Mesothelial cell of epicardium (in vitro differentiated cells): ENCODE data around the gene SERGEF. TPM values are rescaled to one million over a fixed set of nuclear protein-coding genes. Genes with fewer than 3 reads are reported as not detected.

ENCODE experiments used
- DNase-seq, 2 experiments: peaks; one replicate each; pipeline ENCODE4 v3.0.0; 2021; ENCODE audit warnings: low spot score in 2 of 2; ENCODE audit not compliant: unreplicated experiment in 2 of 2
- H3K27ac Mint-ChIP-seq: 2 replicates; pipeline ENCODE4 v1.8.0; 2021; ENCODE audit warnings: mixed read lengths
- H3K27me3 Mint-ChIP-seq: 2 replicates; pipeline ENCODE4 v1.8.0; 2021; ENCODE audit warnings: low read depth, mixed read lengths
- H3K36me3 Mint-ChIP-seq: 2 replicates; pipeline ENCODE4 v1.8.0; 2021; ENCODE audit warnings: mixed read lengths
- H3K4me1 Mint-ChIP-seq: 2 replicates; pipeline ENCODE4 v1.8.0; 2021; ENCODE audit warnings: mixed read lengths
- H3K4me3 Mint-ChIP-seq: 2 replicates; pipeline ENCODE4 v1.8.0; 2021; ENCODE audit warnings: mild to moderate bottlenecking, moderate library complexity, mixed read lengths
- H3K9me3 Mint-ChIP-seq: 2 replicates; pipeline ENCODE4 v1.8.0; 2021; ENCODE audit warnings: mixed read lengths
- CTCF ChIP-seq: fragments of 200-600 bp; sonication (generic); IDR thresholded peaks from one replicate; pipeline ENCODE4 v1.5.0; 2021; ENCODE audit warnings: antibody characterized with exemption; ENCODE audit not compliant: unreplicated experiment
- total RNA-seq: library from RNA; stranded (reverse); gene quantifications from 3 replicates; pipeline ENCODE4 v1.2.1, GENCODE V29; 2021

Gene SERGEF
- total RNA-seq, 1 donor from 2014 or later: 19.8 TPM

- H3K4me1 Mint-ChIP-seq: peaks cover 3% of the 10 kb centered on the region
- peaks cover 47% of the 10 kb centered on the region for H3K27me3 Mint-ChIP-seq
- no peak overlapping the region for H3K27ac Mint-ChIP-seq
- no peak for TF ChIP-seq CTCF
- H3K9me3 Mint-ChIP-seq: no peaks in the 10 kb centered on the region
- DNase-seq: no peak
- H3K36me3 Mint-ChIP-seq: no peaks in the 10 kb centered on the region
- H3K4me3 Mint-ChIP-seq: no peak overlapping the region
Measured at GRCh38 chr11:17738151-17738973, 274.5 kb downstream of the SERGEF start.

Other genes with a start within 250 kb of the SERGEF start
- gene TPH1, start 33.2 kb upstream of the SERGEF start, total RNA-seq: 0.54 to 1.4 TPM (median 0.54 TPM) in 3 replicates
- gene SAAL1, start 93.0 kb upstream of the SERGEF start, total RNA-seq: 28.5 to 29.7 TPM (median 29.0 TPM) in 3 replicates
- not detected in 3 replicates for gene MRGPRX3, start 119.5 kb upstream of the SERGEF start, total RNA-seq
- not detected in 3 replicates for gene MRGPRX4, start 159.8 kb upstream of the SERGEF start, total RNA-seq
- gene SAA4, start 223.8 kb upstream of the SERGEF start, total RNA-seq: not detected in 3 replicates
- gene SAA2, start 235.6 kb upstream of the SERGEF start, total RNA-seq: not detected in 3 replicates